CD4-positive, alpha-beta T cell (primary cell): ENCODE measurements around the gene SGF29. TPM values are rescaled to one million over a fixed set of nuclear protein-coding genes. Genes with fewer than 3 reads are reported as not detected.

ENCODE experiments used
- ATAC-seq: fragments of 200-7000 bp; cut with Tn5 transposase; one replicate; pipeline ENCODE4 v1.10.0; 2022; ENCODE audit warnings: mild to moderate bottlenecking; ENCODE audit not compliant: poor library complexity
- CTCF ChIA-PET: fragments of 350-600 bp; sonication (Branson Sonifier 250); formaldehyde crosslinking; loops from one replicate; lab custom pipeline; 2021; ENCODE audit warnings: antibody characterized with exemption, inconsistent platforms; lab: Charles Lee
- POLR2A ChIA-PET: fragments of 350-600 bp; sonication (Branson Sonifier 250); formaldehyde crosslinking; loops from one replicate; lab custom pipeline; 2021; ENCODE audit warnings: antibody characterized with exemption, inconsistent platforms; lab: Charles Lee
- DNase-seq, 14 experiments: peaks; one replicate each; pipeline ENCODE4 v3.0.0-alpha.2; 2013 to 2020; ENCODE audit warnings: mixed read lengths in 2 of 14
- H3K27ac ChIP-seq, 2 donors: one replicate each; pipeline versions ENCODE4 v1.5.1 to v1.7.0; 2013; ENCODE audit warnings: low read length in 2 of 2, low read depth in 1 of 2, mild to moderate bottlenecking in 1 of 2
- H3K27me3 ChIP-seq, 2 experiments: 1 replicate in 1 of 2; 2 replicates in 1 of 2; pipeline versions ENCODE4 v1.6.1 to v1.7.0; 2013; ENCODE audit warnings: low read length in 2 of 2, control low read depth in 1 of 2, mild to moderate bottlenecking in 1 of 2, moderate library complexity in 1 of 2; ENCODE audit not compliant: insufficient read depth in 2 of 2, control insufficient read depth in 1 of 2
- H3K36me3 ChIP-seq: one replicate; pipeline ENCODE4 v1.6.1; 2013; ENCODE audit warnings: low read length, control low read depth; ENCODE audit not compliant: insufficient read depth
- H3K4me1 ChIP-seq: one replicate; pipeline ENCODE4 v1.6.1; 2013; ENCODE audit warnings: low read length, control low read depth; ENCODE audit not compliant: insufficient read depth
- H3K4me3 ChIP-seq: one replicate; pipeline ENCODE4 v1.5.1; 2013; ENCODE audit warnings: mild to moderate bottlenecking, low read length, moderate library complexity
- H3K9me3 ChIP-seq, 2 experiments: 1 replicate in 1 of 2; 2 replicates in 1 of 2; pipeline versions ENCODE4 v1.6.1 to v1.7.0; 2013; ENCODE audit warnings: low read length in 2 of 2, mild to moderate bottlenecking in 2 of 2, control low read depth in 1 of 2, moderate library complexity in 1 of 2; ENCODE audit not compliant: control insufficient read depth in 1 of 2, insufficient read depth in 1 of 2
- H3K27ac Mint-ChIP-seq: one replicate; pipeline ENCODE4 v1.8.0; 2020; ENCODE audit warnings: mixed read lengths
- H3K27me3 Mint-ChIP-seq: one replicate; pipeline ENCODE4 v1.8.0; 2021; ENCODE audit warnings: mixed read lengths
- H3K36me3 Mint-ChIP-seq: one replicate; pipeline ENCODE4 v1.8.0; 2021; ENCODE audit warnings: low read depth, mixed read lengths
- H3K4me1 Mint-ChIP-seq: one replicate; pipeline ENCODE4 v1.8.0; 2021; ENCODE audit warnings: low read depth, mixed read lengths
- H3K4me3 Mint-ChIP-seq: one replicate; pipeline ENCODE4 v1.8.0; 2020; ENCODE audit warnings: mild to moderate bottlenecking, mixed read lengths
- H3K9me3 Mint-ChIP-seq: one replicate; pipeline ENCODE4 v1.8.0; 2020; ENCODE audit warnings: mixed read lengths
- CTCF ChIP-seq: fragments of 200-600 bp; IDR thresholded peaks from one replicate; pipeline ENCODE4 v1.8.0; 2022; ENCODE audit warnings: antibody characterized with exemption, mild to moderate bottlenecking
- intact Hi-C, 2 experiments: fragments of 100-400 bp; cut with DNase I in 1 of 2; cut with micrococcal nuclease in 1 of 2; formaldehyde crosslinking; loops; one replicate each; pipeline versions ENCODE4 v1.15.1 to v1.9.0; 2023 to 2025; cut with DNase I, micrococcal nuclease
- total RNA-seq, 174 experiments: library from RNA in 2 of 174; stranded (reverse) in 2 of 174; gene quantifications; one replicate each; pipeline ENCODE4 v1.2.3 and lab custom pipeline; 2021 to 2026

SGF29 gene
- total RNA-seq, 2 experiments from 2014 or later, result 38.9 to 40.3 TPM

GRCh38 chr16:28590384-28591340 is 36.9 kb downstream of the SGF29 start:
- Histone ChIP-seq H3K4me1 (no peaks in the 10 kb centered on the region), H3K4me3 (no peak overlapping the region), H3K27me3 (no peaks in the 10 kb centered on the region), H3K27ac (no peak overlapping the region), H3K36me3 (peaks cover 48% of the 10 kb centered on the region), H3K9me3 (no peaks in the 10 kb centered on the region)
- H3K9me3 Mint-ChIP-seq, result no peaks in the 10 kb centered on the region
- no peaks in the 10 kb centered on the region for H3K4me1 Mint-ChIP-seq
- intact Hi-C loops, result loop anchor here in 1 of 2 experiments (5.0 kb wide), 1 partner anchor 68 kb away; no protein-coding TSS in a partner anchor
- no peak for TF ChIP-seq CTCF
- H3K27me3 Mint-ChIP-seq, result no peaks in the 10 kb centered on the region
- DNase-seq (no peak), ATAC-seq (no peak)
- H3K4me3 Mint-ChIP-seq, result no peak overlapping the region
- H3K27ac Mint-ChIP-seq, result no peak overlapping the region
- ChIA-PET CTCF (no interaction called here), POLR2A (no interaction called here)
- peaks cover 66% of the 10 kb centered on the region for H3K36me3 Mint-ChIP-seq

GRCh38 chr16:28591355-28591754 is 37.6 kb downstream of the SGF29 start:
- no peak for TF ChIP-seq CTCF
- peaks cover 60% of the 10 kb centered on the region for H3K36me3 Mint-ChIP-seq
- no peak overlapping the region for H3K27ac Mint-ChIP-seq
- CTCF ChIA-PET, result no interaction called here
- no peaks in the 10 kb centered on the region for H3K27me3 Mint-ChIP-seq
- Histone ChIP-seq H3K4me1 (no peaks in the 10 kb centered on the region), H3K27ac (no peak overlapping the region), H3K9me3 (no peaks in the 10 kb centered on the region), H3K27me3 (no peaks in the 10 kb centered on the region), H3K4me3 (no peak overlapping the region), H3K36me3 (peaks cover 43% of the 10 kb centered on the region)
- DNase-seq (no peak), ATAC-seq (no peak)
- POLR2A ChIA-PET, result no interaction called here
- H3K4me1 Mint-ChIP-seq, result no peaks in the 10 kb centered on the region
- intact Hi-C loops, result loop anchor here in 1 of 2 experiments (5.0 kb wide), 1 partner anchor 69 kb away; no protein-coding TSS in a partner anchor
- no peaks in the 10 kb centered on the region for H3K9me3 Mint-ChIP-seq
- H3K4me3 Mint-ChIP-seq, result no peak overlapping the region

- Histone ChIP-seq H3K27ac (no peak overlapping the region), H3K36me3 (peaks cover 32% of the 10 kb centered on the region), H3K27me3 (no peaks in the 10 kb centered on the region), H3K9me3 (no peaks in the 10 kb centered on the region), H3K4me3 (no peak overlapping the region), H3K4me1 (no peaks in the 10 kb centered on the region)
- Mint-ChIP-seq H3K4me1 (peaks cover 8% of the 10 kb centered on the region), H3K4me3 (no peak overlapping the region), H3K9me3 (no peaks in the 10 kb centered on the region), H3K36me3 (peaks cover 49% of the 10 kb centered on the region), H3K27ac (no peak overlapping the region), H3K27me3 (no peaks in the 10 kb centered on the region)
- DNase-seq (no peak), ATAC-seq (no peak)
- no peak for TF ChIP-seq CTCF
- intact Hi-C loops, result loop anchor here in 1 of 2 experiments (5.0 kb wide), 1 partner anchor 70 kb away; no protein-coding TSS in a partner anchor
- ChIA-PET CTCF (no interaction called here), POLR2A (no interaction called here)
These were observed 38.8 kb downstream of the SGF29 start for GRCh38 chr16:28592511-28592910.
